ENCODE measurements around the gene SPIRE1.
"Not testable (repeated sequence)": the region's sequence is repeated elsewhere in the genome, so short reads cannot be mapped to it uniquely, and the experiment has no call there.

Gene SPIRE1

GRCh38 chr18:12552879-12553242, 105.0 kb downstream of the SPIRE1 start:
- Histone ChIP-seq H3K27ac (ENCODE audit: low read length) (no peak overlapping the region), H3K36me3 (ENCODE audit: control insufficient read depth in 2 of 2, insufficient read depth in 2 of 2, low read length in 2 of 2) (no peaks in the 10 kb centered on the region), H3K4me3 (ENCODE audit: low read length in 2 of 2) (no peak overlapping the region), H3K9me3 (ENCODE audit: control insufficient read depth in 2 of 2, low read length in 2 of 2) (no peaks in the 10 kb centered on the region), H3K4me1 (ENCODE audit: control insufficient read depth, insufficient read depth, low read length) (peaks cover 7% of the 10 kb centered on the region), H3K27me3 (ENCODE audit: control insufficient read depth in 1 of 2, insufficient read depth in 2 of 2, low read length in 2 of 2) (no peaks in the 10 kb centered on the region), H3K9ac (ENCODE audit: low read length in 2 of 2) (no peak overlapping the region)

- H3K9ac ChIP-seq (ENCODE audit: low read length in 2 of 2); H3K27me3 ChIP-seq (ENCODE audit: control insufficient read depth in 1 of 2, insufficient read depth in 2 of 2, low read length in 2 of 2); H3K27ac ChIP-seq (ENCODE audit: low read length); H3K4me1 ChIP-seq (ENCODE audit: control insufficient read depth, insufficient read depth, low read length); H3K9me3 ChIP-seq (ENCODE audit: control insufficient read depth in 2 of 2, low read length in 2 of 2); H3K4me3 ChIP-seq (ENCODE audit: low read length in 2 of 2); H3K36me3 ChIP-seq (ENCODE audit: control insufficient read depth in 2 of 2, insufficient read depth in 2 of 2, low read length in 2 of 2): not testable (repeated sequence)
Observed at GRCh38 chr18:12551943-12552878, 105.7 kb downstream of the SPIRE1 start.

DNA sequence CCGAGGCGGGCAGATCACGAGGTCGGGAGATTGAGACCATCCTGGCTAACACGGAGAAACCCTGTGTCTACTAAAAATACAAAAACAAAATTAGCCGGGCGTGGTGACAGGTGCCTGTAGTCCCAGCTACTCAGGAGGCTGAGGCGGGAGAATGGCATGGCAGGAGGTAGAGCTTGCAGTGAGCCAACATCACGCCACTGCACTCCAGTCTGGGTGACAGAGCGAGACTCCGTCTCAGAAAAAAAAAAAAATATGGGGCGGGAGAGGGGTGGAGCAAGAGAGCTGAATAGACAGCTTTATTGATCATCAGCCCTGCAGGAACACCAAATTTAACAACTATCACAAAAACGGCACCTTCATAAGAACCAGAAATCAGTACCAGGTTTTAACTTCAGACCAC, 106.4 kb downstream of the SPIRE1 start:
- not testable (repeated sequence) for H3K27me3 ChIP-seq (ENCODE audit: control insufficient read depth in 1 of 2, insufficient read depth in 2 of 2, low read length in 2 of 2); H3K9me3 ChIP-seq (ENCODE audit: control insufficient read depth in 2 of 2, low read length in 2 of 2); H3K4me3 ChIP-seq (ENCODE audit: low read length in 2 of 2); H3K27ac ChIP-seq (ENCODE audit: low read length); H3K4me1 ChIP-seq (ENCODE audit: control insufficient read depth, insufficient read depth, low read length); H3K36me3 ChIP-seq (ENCODE audit: control insufficient read depth in 2 of 2, insufficient read depth in 2 of 2, low read length in 2 of 2); H3K9ac ChIP-seq (ENCODE audit: low read length in 2 of 2)

- Histone ChIP-seq H3K4me1 (ENCODE audit: control insufficient read depth, insufficient read depth, low read length) (no peaks in the 10 kb centered on the region), H3K27ac (ENCODE audit: low read length) (no peak overlapping the region), H3K36me3 (ENCODE audit: control insufficient read depth in 2 of 2, insufficient read depth in 2 of 2, low read length in 2 of 2) (no peaks in the 10 kb centered on the region), H3K27me3 (ENCODE audit: control insufficient read depth in 1 of 2, insufficient read depth in 2 of 2, low read length in 2 of 2) (no peaks in the 10 kb centered on the region), H3K9ac (ENCODE audit: low read length in 2 of 2) (no peak overlapping the region), H3K4me3 (ENCODE audit: low read length in 2 of 2) (no peak overlapping the region), H3K9me3 (ENCODE audit: control insufficient read depth in 2 of 2, low read length in 2 of 2) (peaks cover 0 to 3% of the 10 kb centered on the region in 2 donors)
Observed at GRCh38 chr18:12543697-12544096, 114.2 kb downstream of the SPIRE1 start.

DNA sequence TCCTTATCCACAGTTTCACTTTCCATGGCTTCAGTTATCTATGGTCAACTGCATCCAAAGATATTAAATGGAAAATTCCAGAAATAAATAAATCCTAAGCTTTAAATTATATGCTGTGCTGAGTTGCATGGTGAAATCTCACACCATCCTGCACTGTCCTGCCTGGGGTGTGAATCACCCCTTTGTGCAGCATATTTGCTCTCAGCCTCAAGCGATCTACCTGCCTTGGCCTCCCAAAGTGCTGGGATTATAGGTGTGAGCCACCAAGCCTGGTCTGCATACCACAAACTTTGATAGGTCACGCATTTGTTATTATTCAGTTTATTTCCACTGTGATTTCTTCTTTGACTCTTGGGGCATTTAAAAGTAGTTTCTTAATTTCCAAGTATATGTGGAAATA, 117.2 kb downstream of the SPIRE1 start:
- no peaks in the 10 kb centered on the region for H3K36me3 ChIP-seq (ENCODE audit: control insufficient read depth in 2 of 2, insufficient read depth in 2 of 2, low read length in 2 of 2)
- H3K9ac ChIP-seq (ENCODE audit: low read length in 2 of 2) = no peak overlapping the region
- H3K4me3 ChIP-seq (ENCODE audit: low read length in 2 of 2) = no peak overlapping the region
- H3K27me3 ChIP-seq (ENCODE audit: control insufficient read depth in 1 of 2, insufficient read depth in 2 of 2, low read length in 2 of 2) = no peaks in the 10 kb centered on the region
- H3K9me3 ChIP-seq (ENCODE audit: control insufficient read depth in 2 of 2, low read length in 2 of 2) = peaks cover 0 to 3% of the 10 kb centered on the region in 2 donors
- no peaks in the 10 kb centered on the region for H3K4me1 ChIP-seq (ENCODE audit: control insufficient read depth, insufficient read depth, low read length)
- no peak overlapping the region for H3K27ac ChIP-seq (ENCODE audit: low read length)

- H3K27ac ChIP-seq (ENCODE audit: low read length); H3K36me3 ChIP-seq (ENCODE audit: control insufficient read depth in 2 of 2, insufficient read depth in 2 of 2, low read length in 2 of 2); H3K9me3 ChIP-seq (ENCODE audit: control insufficient read depth in 2 of 2, low read length in 2 of 2); H3K27me3 ChIP-seq (ENCODE audit: control insufficient read depth in 1 of 2, insufficient read depth in 2 of 2, low read length in 2 of 2); H3K4me1 ChIP-seq (ENCODE audit: control insufficient read depth, insufficient read depth, low read length); H3K4me3 ChIP-seq (ENCODE audit: low read length in 2 of 2); H3K9ac ChIP-seq (ENCODE audit: low read length in 2 of 2): not testable (repeated sequence)
Observed at GRCh38 chr18:12539158-12539557, 118.7 kb downstream of the SPIRE1 start.

- H3K27ac ChIP-seq (ENCODE audit: low read length) = no peak overlapping the region
- H3K27me3 ChIP-seq (ENCODE audit: control insufficient read depth in 1 of 2, insufficient read depth in 2 of 2, low read length in 2 of 2) = no peaks in the 10 kb centered on the region
- H3K4me1 ChIP-seq (ENCODE audit: control insufficient read depth, insufficient read depth, low read length) = no peaks in the 10 kb centered on the region
- no peak overlapping the region for H3K4me3 ChIP-seq (ENCODE audit: low read length in 2 of 2)
- no peak overlapping the region for H3K9ac ChIP-seq (ENCODE audit: low read length in 2 of 2)
- no peaks in the 10 kb centered on the region for H3K9me3 ChIP-seq (ENCODE audit: control insufficient read depth in 2 of 2, low read length in 2 of 2)
- no peaks in the 10 kb centered on the region for H3K36me3 ChIP-seq (ENCODE audit: control insufficient read depth in 2 of 2, insufficient read depth in 2 of 2, low read length in 2 of 2)
Observed at GRCh38 chr18:12534820-12535219, 123.1 kb downstream of the SPIRE1 start.

DNA sequence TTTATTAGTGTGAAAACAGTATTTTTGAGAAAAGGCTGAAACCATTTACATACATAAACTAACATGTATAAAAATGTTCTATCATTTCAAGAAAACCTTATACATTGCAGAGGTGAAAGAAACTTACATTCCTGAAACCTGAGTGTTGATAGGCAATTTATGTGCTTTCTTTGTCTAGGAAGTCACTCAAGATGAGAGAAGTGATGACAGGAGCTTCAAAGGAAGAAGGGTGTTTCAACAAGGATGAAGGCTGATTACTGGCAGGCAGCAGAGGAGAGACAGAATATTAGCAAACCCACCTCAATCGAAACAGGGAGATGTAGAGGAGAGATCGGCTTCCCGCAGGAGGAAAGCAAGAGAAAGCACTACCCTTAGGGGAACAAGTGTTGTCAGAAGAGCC, 125.2 kb downstream of the SPIRE1 start:
- H3K9me3 ChIP-seq (ENCODE audit: control insufficient read depth in 2 of 2, low read length in 2 of 2) = no peaks in the 10 kb centered on the region
- H3K27ac ChIP-seq (ENCODE audit: low read length) = no peak overlapping the region
- H3K9ac ChIP-seq (ENCODE audit: low read length in 2 of 2) = no peak overlapping the region
- H3K36me3 ChIP-seq (ENCODE audit: control insufficient read depth in 2 of 2, insufficient read depth in 2 of 2, low read length in 2 of 2) = no peaks in the 10 kb centered on the region
- H3K27me3 ChIP-seq (ENCODE audit: control insufficient read depth in 1 of 2, insufficient read depth in 2 of 2, low read length in 2 of 2) = no peaks in the 10 kb centered on the region
- H3K4me3 ChIP-seq (ENCODE audit: low read length in 2 of 2) = no peak overlapping the region
- H3K4me1 ChIP-seq (ENCODE audit: control insufficient read depth, insufficient read depth, low read length) = no peaks in the 10 kb centered on the region

- Histone ChIP-seq H3K36me3 (ENCODE audit: control insufficient read depth in 2 of 2, insufficient read depth in 2 of 2, low read length in 2 of 2) (no peaks in the 10 kb centered on the region), H3K27ac (ENCODE audit: low read length) (no peak overlapping the region), H3K9me3 (ENCODE audit: control insufficient read depth in 2 of 2, low read length in 2 of 2) (no peaks in the 10 kb centered on the region), H3K4me3 (ENCODE audit: low read length in 2 of 2) (no peak overlapping the region), H3K4me1 (ENCODE audit: control insufficient read depth, insufficient read depth, low read length) (no peaks in the 10 kb centered on the region), H3K27me3 (ENCODE audit: control insufficient read depth in 1 of 2, insufficient read depth in 2 of 2, low read length in 2 of 2) (no peaks in the 10 kb centered on the region), H3K9ac (ENCODE audit: low read length in 2 of 2) (no peak overlapping the region)
Observed at GRCh38 chr18:12531749-12532148, 126.2 kb downstream of the SPIRE1 start.

- Histone ChIP-seq H3K27ac (ENCODE audit: low read length) (no peak overlapping the region), H3K36me3 (ENCODE audit: control insufficient read depth in 2 of 2, insufficient read depth in 2 of 2, low read length in 2 of 2) (no peaks in the 10 kb centered on the region), H3K9me3 (ENCODE audit: control insufficient read depth in 2 of 2, low read length in 2 of 2) (no peaks in the 10 kb centered on the region), H3K27me3 (ENCODE audit: control insufficient read depth in 1 of 2, insufficient read depth in 2 of 2, low read length in 2 of 2) (no peaks in the 10 kb centered on the region), H3K4me1 (ENCODE audit: control insufficient read depth, insufficient read depth, low read length) (no peaks in the 10 kb centered on the region), H3K4me3 (ENCODE audit: low read length in 2 of 2) (no peak overlapping the region), H3K9ac (ENCODE audit: low read length in 2 of 2) (no peak overlapping the region)
Observed at GRCh38 chr18:12520442-12520992, 137.4 kb downstream of the SPIRE1 start.

DNA sequence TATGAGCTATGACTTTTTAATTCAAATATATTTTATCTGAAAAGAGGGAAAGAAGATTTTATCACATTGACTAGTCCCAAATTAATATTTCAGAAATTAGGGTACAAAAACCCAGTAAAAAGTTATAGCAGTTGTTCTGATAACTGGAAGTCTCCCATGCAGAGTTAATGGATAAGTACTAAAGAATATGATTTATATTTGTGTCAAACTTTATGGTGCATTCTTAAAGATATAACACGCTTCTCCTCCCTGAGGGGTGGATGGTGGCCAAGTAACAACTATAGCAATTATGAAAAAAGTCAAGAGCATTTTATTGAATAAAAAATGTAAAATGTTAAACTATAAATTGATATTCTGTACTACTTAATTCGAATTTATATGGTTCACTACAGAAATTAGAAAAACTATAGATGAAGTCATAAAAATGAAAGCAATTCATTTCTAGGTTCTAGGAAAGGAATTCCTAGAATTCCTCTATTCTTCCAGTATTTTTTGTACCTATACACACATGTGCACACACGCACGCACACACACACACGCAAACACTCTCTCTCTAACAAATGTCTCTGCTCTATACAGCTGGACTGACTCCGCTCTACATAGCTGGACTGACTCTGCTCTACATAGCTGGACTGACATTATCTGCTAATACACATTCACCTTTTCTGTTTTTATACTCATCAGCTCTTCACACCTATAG, 138.9 kb downstream of the SPIRE1 start:
- H3K27ac ChIP-seq (ENCODE audit: low read length) = no peak overlapping the region
- H3K9me3 ChIP-seq (ENCODE audit: control insufficient read depth in 2 of 2, low read length in 2 of 2) = no peaks in the 10 kb centered on the region
- no peak overlapping the region for H3K9ac ChIP-seq (ENCODE audit: low read length in 2 of 2)
- H3K4me1 ChIP-seq (ENCODE audit: control insufficient read depth, insufficient read depth, low read length) = no peaks in the 10 kb centered on the region
- no peak overlapping the region for H3K4me3 ChIP-seq (ENCODE audit: low read length in 2 of 2)
- no peaks in the 10 kb centered on the region for H3K36me3 ChIP-seq (ENCODE audit: control insufficient read depth in 2 of 2, insufficient read depth in 2 of 2, low read length in 2 of 2)
- no peaks in the 10 kb centered on the region for H3K27me3 ChIP-seq (ENCODE audit: control insufficient read depth in 1 of 2, insufficient read depth in 2 of 2, low read length in 2 of 2)

Data from stomach smooth muscle (tissue), 2 donors.